HAP-1 (cell line): ENCODE measurements around the gene CENPV.
"Not testable (repeated sequence)": the region's sequence is repeated elsewhere in the genome, so short reads cannot be mapped to it uniquely, and the experiment has no call there.

Source experiments
- DNase-seq, 2 experiments: peaks; one replicate each; pipeline ENCODE4 v3.0.0-alpha.2; 2016 to 2020; ENCODE audit warnings: low spot score in 2 of 2
- H3K27me3 ChIP-seq: fragments of 250-450 bp; sonication (Bioruptor Pico); 2 replicates; pipeline ENCODE4 v1.5.1; 2020; ENCODE audit warnings: low read depth, mild to moderate bottlenecking, moderate library complexity
- H3K36me3 ChIP-seq: fragments of 250-450 bp; sonication (Bioruptor Pico); replicated peaks from 2 replicates; pipeline ENCODE4 v1.5.1; 2020; ENCODE audit warnings: mild to moderate bottlenecking
- H3K4me1 ChIP-seq: fragments of 250-450 bp; sonication (Bioruptor Pico); 2 replicates; pipeline ENCODE4 v1.5.1; 2020; ENCODE audit warnings: mild to moderate bottlenecking
- H3K4me3 ChIP-seq: fragments of 250-450 bp; sonication (Bioruptor Pico); 2 replicates; pipeline ENCODE4 v1.5.1; 2020; ENCODE audit warnings: mild to moderate bottlenecking, moderate library complexity
- H3K9me3 ChIP-seq: fragments of 250-450 bp; sonication (Bioruptor Pico); 2 replicates; pipeline ENCODE4 v1.5.1; 2020; ENCODE audit warnings: mild to moderate bottlenecking, moderate library complexity
- in situ Hi-C: fragments of 300-500 bp; cut with MboI; formaldehyde crosslinking; loops from 3 replicates; pipeline ENCODE4 v1.14.3; 2020; ENCODE audit warnings: low sequenced_read_pairs, inconsistent platforms, mixed read lengths

The CENPV gene

DNA sequence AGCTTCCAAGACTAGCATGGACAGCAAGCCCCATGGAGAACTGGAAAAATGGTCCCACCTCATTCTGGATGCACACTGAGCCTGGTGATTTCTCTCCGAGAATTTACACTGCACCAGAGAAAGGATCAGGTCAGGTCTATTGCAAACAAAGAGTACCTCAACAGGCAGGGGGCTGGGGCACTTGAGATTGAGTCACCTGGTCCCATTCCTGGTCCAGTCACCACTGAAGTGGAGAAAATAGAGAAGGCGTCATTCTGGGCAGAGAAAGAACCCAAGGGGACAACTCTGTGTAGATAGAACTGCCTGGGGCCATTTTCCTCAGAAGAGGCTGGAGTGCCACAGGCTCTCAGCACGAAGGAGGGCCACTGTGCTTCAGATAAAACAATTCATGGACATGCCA is 38.4 kb downstream of the CENPV start:
- Histone ChIP-seq H3K9me3 (no peaks in the 10 kb centered on the region), H3K4me1 (no peaks in the 10 kb centered on the region), H3K36me3 (peaks cover 6% of the 10 kb centered on the region), H3K4me3 (no peak overlapping the region), H3K27me3 (no peaks in the 10 kb centered on the region)
- DNase-seq: no peak
- in situ Hi-C loops: no loop called here

DNA sequence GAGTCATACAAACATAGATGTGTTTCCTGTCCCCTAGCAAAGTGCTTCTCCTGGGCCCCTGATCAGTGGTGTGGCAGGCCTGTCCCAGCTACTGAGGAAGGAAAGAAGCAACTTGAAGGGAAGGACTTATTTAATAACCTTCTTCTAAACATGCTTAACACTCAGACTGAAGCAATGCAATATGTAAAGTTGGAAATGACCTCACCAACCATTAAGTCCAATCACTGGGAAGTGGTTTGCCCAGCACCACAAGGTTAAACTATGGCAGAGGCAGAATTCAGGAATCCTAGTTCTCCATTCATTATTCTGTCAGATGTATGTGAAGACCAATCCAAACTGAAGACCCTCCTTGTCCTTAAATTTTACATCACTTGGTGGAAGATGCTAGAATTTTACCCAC is 39.1 kb downstream of the CENPV start:
- DNase-seq: no peak
- H3K4me1 ChIP-seq: no peaks in the 10 kb centered on the region

GRCh38 chr17:16313139-16314090 is 39.9 kb downstream of the CENPV start:
- Histone ChIP-seq H3K36me3 (peaks cover 6% of the 10 kb centered on the region), H3K4me1 (no peaks in the 10 kb centered on the region), H3K4me3 (no peak overlapping the region), H3K27me3 (no peaks in the 10 kb centered on the region), H3K9me3 (no peaks in the 10 kb centered on the region)
- in situ Hi-C loops: no loop called here
- DNase-seq: no peak

More for the DNA sequence above, 39.1 kb downstream of the CENPV start:
- in situ Hi-C loops: no loop called here
- no peaks in the 10 kb centered on the region for H3K27me3 ChIP-seq
- H3K4me3 ChIP-seq: no peak overlapping the region
- H3K9me3 ChIP-seq: no peaks in the 10 kb centered on the region
- H3K36me3 ChIP-seq: peaks cover 6% of the 10 kb centered on the region

DNA sequence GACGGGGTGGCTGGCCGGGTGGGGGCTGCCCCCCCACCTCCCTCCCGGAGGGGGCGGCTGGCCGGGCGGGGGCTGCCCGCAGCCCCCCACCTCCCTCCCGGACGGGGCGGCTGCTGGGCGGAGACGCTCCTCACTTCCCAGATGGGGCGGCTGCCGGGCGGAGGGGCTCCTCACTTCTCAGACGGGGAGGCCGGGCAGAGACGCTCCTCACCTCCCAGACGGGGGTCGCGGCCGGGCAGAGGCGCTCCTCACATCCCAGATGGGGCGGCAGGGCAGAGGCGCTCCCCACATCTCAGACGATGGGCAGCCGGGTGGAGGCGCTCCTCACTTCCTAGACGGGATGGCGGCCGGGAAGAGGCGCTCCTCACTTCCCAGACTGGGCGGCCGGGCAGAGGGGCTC is 41.2 kb downstream of the CENPV start:
- H3K9me3 ChIP-seq, H3K36me3 ChIP-seq, H3K4me3 ChIP-seq, H3K4me1 ChIP-seq, in situ Hi-C loops, H3K27me3 ChIP-seq, DNase-seq: not testable (repeated sequence)

DNA sequence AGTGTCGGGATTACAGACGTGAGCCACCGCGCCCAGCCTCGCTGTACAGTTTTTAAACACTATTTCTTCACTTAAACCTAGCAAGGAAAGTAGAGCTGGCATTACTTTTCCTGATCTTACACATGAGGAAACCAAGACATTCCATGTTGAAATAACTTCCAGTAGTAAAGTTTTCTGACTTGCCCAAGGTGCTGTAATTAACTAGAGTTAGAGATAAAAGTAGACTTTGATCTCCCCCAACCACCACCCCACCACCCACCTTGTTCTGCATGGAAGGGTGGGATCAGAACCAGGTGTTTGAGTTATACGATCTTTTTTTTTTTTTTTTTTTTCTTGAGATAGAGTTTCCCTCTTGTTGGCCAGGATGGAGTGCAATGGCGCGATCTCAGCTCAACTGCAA is 47.1 kb downstream of the CENPV start:
- Histone ChIP-seq H3K9me3 (no peaks in the 10 kb centered on the region), H3K4me3 (no peak overlapping the region), H3K4me1 (no peaks in the 10 kb centered on the region), H3K36me3 (no peaks in the 10 kb centered on the region; the same call in 1 of the 2 replicates), H3K27me3 (no peaks in the 10 kb centered on the region)
- in situ Hi-C loops: no loop called here
- no peak for DNase-seq

- no peaks in the 10 kb centered on the region for H3K4me1 ChIP-seq
- no peak overlapping the region for H3K4me3 ChIP-seq
- H3K9me3 ChIP-seq: no peaks in the 10 kb centered on the region
- H3K27me3 ChIP-seq: no peaks in the 10 kb centered on the region
- DNase-seq: peak; percentile 44 to 49
- no peaks in the 10 kb centered on the region; the same call in 1 of the 2 replicates for H3K36me3 ChIP-seq
- in situ Hi-C loops: no loop called here
Measured at GRCh38 chr17:16304830-16305229, 48.4 kb downstream of the CENPV start.

GRCh38 chr17:16302856-16303255 is 50.4 kb downstream of the CENPV start:
- in situ Hi-C loops: no loop called here
- no peak overlapping the region for H3K4me3 ChIP-seq
- no peaks in the 10 kb centered on the region; the same call in 1 of the 2 replicates for H3K36me3 ChIP-seq
- DNase-seq: no peak
- no peaks in the 10 kb centered on the region for H3K4me1 ChIP-seq
- no peaks in the 10 kb centered on the region for H3K27me3 ChIP-seq
- no peaks in the 10 kb centered on the region for H3K9me3 ChIP-seq

DNA sequence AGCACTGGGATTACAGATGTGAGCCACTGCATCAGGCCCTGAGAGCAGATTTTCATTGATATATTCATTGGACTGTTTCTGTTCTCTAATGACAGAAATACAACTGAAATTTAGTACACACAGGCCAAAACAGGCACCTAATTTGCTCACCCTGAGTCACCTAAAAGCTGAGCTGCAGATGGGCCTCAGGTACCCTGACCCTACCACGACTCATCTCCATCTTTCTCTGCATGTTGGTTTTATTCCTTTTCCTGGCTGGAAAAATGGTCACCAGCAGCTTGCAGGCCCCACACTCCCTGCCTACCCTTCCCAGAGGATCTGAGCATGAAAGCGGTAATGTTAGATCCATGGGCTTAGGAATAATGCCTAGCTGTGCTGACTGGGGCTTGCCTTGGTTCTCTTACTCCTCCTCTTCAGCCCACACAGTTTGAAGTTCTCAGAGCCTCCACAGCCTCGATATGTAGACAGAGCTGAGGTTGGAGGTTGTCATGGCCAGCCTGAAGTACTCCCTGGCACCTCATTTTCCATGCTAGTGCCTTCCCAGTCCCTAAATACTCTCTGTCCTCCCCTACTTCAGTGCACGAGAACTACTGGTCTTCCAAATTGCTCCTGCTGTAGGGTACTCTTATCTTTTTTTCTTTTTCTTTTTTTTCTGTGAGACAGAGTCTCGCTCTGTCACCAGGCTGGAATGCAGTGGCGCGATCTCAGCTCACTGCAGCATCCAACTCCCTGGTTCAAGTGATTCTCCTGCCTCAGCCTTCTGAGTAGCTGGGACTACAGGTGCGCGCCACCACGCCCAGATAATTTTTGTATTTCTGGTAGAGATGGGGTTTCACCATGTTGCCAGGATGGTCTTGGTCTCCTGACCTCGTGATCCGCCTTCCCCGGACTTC is 51.1 kb downstream of the CENPV start:
- Histone ChIP-seq H3K4me1 (peaks cover 1% of the 10 kb centered on the region), H3K9me3 (no peaks in the 10 kb centered on the region), H3K36me3 (no peaks in the 10 kb centered on the region; the same call in 1 of the 2 replicates), H3K4me3 (no peak overlapping the region), H3K27me3 (no peaks in the 10 kb centered on the region)
- no peak for DNase-seq
- in situ Hi-C loops: no loop called here

DNA sequence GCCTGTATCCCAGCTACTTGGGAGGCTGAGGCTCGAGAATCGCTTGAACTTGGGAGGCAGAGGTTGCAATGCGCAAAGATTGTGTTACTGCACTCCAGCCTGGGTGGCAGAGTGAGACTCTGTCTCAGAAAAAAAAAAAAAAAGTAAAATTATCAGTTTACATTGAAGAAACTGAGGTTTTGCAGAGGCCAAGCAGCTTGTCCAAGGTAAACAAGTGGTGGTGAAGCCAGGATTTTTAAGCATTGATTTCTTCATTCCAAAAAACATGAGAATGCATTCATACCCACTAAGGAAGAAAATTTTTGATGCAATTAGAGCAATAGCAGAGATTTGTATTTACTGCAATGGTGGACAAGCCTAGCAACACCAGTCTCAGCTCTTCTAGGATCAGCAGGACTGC is 52.7 kb downstream of the CENPV start:
- Histone ChIP-seq H3K4me1 (peaks cover 6% of the 10 kb centered on the region), H3K9me3 (no peaks in the 10 kb centered on the region), H3K36me3 (no peaks in the 10 kb centered on the region; the same call in 1 of the 2 replicates), H3K27me3 (no peaks in the 10 kb centered on the region), H3K4me3 (no peak overlapping the region)
- no peak for DNase-seq
- in situ Hi-C loops: no loop called here

GRCh38 chr17:16298140-16298662 is 55.1 kb downstream of the CENPV start:
- no peaks in the 10 kb centered on the region for H3K27me3 ChIP-seq
- in situ Hi-C loops: no loop called here
- H3K4me3 ChIP-seq: no peak overlapping the region
- peaks cover 3% of the 10 kb centered on the region; the same call in 1 of the 2 replicates for H3K36me3 ChIP-seq
- DNase-seq: no peak
- peaks cover 6% of the 10 kb centered on the region for H3K4me1 ChIP-seq
- no peaks in the 10 kb centered on the region for H3K9me3 ChIP-seq

- no peaks in the 10 kb centered on the region for H3K27me3 ChIP-seq
- in situ Hi-C loops: no loop called here
- no peak overlapping the region for H3K4me3 ChIP-seq
- peaks cover 6% of the 10 kb centered on the region for H3K4me1 ChIP-seq
- peaks cover 3% of the 10 kb centered on the region; the same call in 1 of the 2 replicates for H3K36me3 ChIP-seq
- H3K9me3 ChIP-seq: no peaks in the 10 kb centered on the region
- DNase-seq: peak; percentile 19 to 49
Measured at GRCh38 chr17:16297367-16298139, 55.7 kb downstream of the CENPV start.

GRCh38 chr17:16296072-16296471 is 57.2 kb downstream of the CENPV start:
- H3K4me3 ChIP-seq, H3K36me3 ChIP-seq, H3K9me3 ChIP-seq, DNase-seq, H3K27me3 ChIP-seq, H3K4me1 ChIP-seq, in situ Hi-C loops: not testable (repeated sequence)

- peaks cover 6% of the 10 kb centered on the region for H3K4me1 ChIP-seq
- no peaks in the 10 kb centered on the region for H3K27me3 ChIP-seq
- no peaks in the 10 kb centered on the region for H3K9me3 ChIP-seq
- H3K4me3 ChIP-seq: no peak overlapping the region
- peaks cover 3% of the 10 kb centered on the region; the same call in 1 of the 2 replicates for H3K36me3 ChIP-seq
- DNase-seq: no peak
- in situ Hi-C loops: no loop called here
Measured at GRCh38 chr17:16294560-16294959, 58.7 kb downstream of the CENPV start.
